WTC11 (cell line): Measurements from ENCODE around the gene ITPRID2.

Experiments used
- ETV6 ChIP-seq: sonication (generic); formaldehyde crosslinking; IDR thresholded peaks from 2 replicates; pipeline ENCODE4 v1.8.1; 2022; ENCODE audit warnings: mild to moderate bottlenecking, missing genetic modification reagents
- FOXP1 ChIP-seq: sonication (generic); formaldehyde crosslinking; IDR thresholded peaks from 2 replicates; pipeline ENCODE4 v1.8.0; 2022; ENCODE audit warnings: missing genetic modification reagents, mild to moderate bottlenecking, moderate library complexity, borderline replicate concordance
- JAZF1 ChIP-seq: fragments of 250-450 bp; sonication (Bioruptor Pico); IDR thresholded peaks from 2 replicates; pipeline ENCODE4 v1.9.0; 2021; ENCODE audit warnings: moderate library complexity, mild to moderate bottlenecking, inconsistent platforms
- MYBL2 ChIP-seq: sonication (generic); formaldehyde crosslinking; IDR thresholded peaks from 2 replicates; pipeline ENCODE4 v1.8.1; 2023; ENCODE audit warnings: mild to moderate bottlenecking, moderate library complexity, missing genetic modification reagents
- NFE2L1 ChIP-seq: sonication (generic); formaldehyde crosslinking; IDR thresholded peaks from 2 replicates; pipeline ENCODE4 v1.8.1; 2023; ENCODE audit warnings: missing genetic modification reagents
- NR1H2 ChIP-seq: sonication (generic); formaldehyde crosslinking; IDR thresholded peaks from 2 replicates; pipeline ENCODE4 v1.9.0; 2021; ENCODE audit warnings: mild to moderate bottlenecking, moderate library complexity, missing genetic modification reagents
- RELA ChIP-seq: sonication (generic); formaldehyde crosslinking; IDR thresholded peaks from 2 replicates; pipeline ENCODE4 v1.8.1; 2022; ENCODE audit warnings: missing genetic modification reagents, mild to moderate bottlenecking, borderline replicate concordance
- ZNF121 ChIP-seq: sonication (generic); formaldehyde crosslinking; IDR thresholded peaks from 2 replicates; pipeline ENCODE4 v1.8.0; 2023; ENCODE audit warnings: missing genetic modification reagents
- TF ChIP-seq, protein P1 (sequence below): fragments of 200-600 bp; IDR thresholded peaks from 2 replicates; pipeline ENCODE4 v1.8.0; 2022; ENCODE audit warnings: antibody characterized with exemption
- TF ChIP-seq, protein P2 (sequence below): sonication (generic); formaldehyde crosslinking; IDR thresholded peaks from 2 replicates; pipeline ENCODE4 v1.8.1; 2023; ENCODE audit warnings: mild to moderate bottlenecking, missing genetic modification reagents

DNA sequence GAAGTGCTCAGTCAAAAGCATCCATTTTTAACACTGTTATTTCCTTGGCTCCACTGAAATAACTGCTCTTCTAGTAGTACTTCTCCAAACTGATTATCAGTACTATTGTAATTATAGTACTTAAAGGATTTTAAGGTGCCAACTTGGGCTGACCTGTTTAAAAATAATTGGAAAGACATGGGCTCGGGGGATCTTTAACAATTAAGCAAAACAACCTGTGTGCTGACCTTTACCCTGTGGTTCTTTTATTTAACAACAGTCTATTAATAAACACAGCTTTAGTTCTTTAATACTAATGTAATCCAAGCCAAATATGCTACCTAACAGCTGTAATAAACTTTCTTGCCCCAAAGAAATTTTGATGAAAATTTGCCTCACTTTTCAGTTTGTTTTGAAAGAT is 6.9 kb upstream of the ITPRID2 start:
- TF ChIP-seq, protein P1, sequence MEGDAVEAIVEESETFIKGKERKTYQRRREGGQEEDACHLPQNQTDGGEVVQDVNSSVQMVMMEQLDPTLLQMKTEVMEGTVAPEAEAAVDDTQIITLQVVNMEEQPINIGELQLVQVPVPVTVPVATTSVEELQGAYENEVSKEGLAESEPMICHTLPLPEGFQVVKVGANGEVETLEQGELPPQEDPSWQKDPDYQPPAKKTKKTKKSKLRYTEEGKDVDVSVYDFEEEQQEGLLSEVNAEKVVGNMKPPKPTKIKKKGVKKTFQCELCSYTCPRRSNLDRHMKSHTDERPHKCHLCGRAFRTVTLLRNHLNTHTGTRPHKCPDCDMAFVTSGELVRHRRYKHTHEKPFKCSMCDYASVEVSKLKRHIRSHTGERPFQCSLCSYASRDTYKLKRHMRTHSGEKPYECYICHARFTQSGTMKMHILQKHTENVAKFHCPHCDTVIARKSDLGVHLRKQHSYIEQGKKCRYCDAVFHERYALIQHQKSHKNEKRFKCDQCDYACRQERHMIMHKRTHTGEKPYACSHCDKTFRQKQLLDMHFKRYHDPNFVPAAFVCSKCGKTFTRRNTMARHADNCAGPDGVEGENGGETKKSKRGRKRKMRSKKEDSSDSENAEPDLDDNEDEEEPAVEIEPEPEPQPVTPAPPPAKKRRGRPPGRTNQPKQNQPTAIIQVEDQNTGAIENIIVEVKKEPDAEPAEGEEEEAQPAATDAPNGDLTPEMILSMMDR, result no peak
- TF ChIP-seq ZNF121 (no peak), MYBL2 (no peak), JAZF1 (CRISPR knock-in tag) (no peak), ETV6 (CRISPR knock-in tag) (no peak), NFE2L1 (no peak), FOXP1 (CRISPR knock-in tag) (no peak), RELA (CRISPR knock-in tag) (no peak), NR1H2 (CRISPR knock-in tag) (no peak)
- TF ChIP-seq, protein P2, sequence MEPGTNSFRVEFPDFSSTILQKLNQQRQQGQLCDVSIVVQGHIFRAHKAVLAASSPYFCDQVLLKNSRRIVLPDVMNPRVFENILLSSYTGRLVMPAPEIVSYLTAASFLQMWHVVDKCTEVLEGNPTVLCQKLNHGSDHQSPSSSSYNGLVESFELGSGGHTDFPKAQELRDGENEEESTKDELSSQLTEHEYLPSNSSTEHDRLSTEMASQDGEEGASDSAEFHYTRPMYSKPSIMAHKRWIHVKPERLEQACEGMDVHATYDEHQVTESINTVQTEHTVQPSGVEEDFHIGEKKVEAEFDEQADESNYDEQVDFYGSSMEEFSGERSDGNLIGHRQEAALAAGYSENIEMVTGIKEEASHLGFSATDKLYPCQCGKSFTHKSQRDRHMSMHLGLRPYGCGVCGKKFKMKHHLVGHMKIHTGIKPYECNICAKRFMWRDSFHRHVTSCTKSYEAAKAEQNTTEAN (CRISPR knock-in tag), result no peak
